Osteoblast (primary cell): ENCODE data around the gene NRP2. TPM values are rescaled to one million over a fixed set of nuclear protein-coding genes. Genes with fewer than 3 reads are reported as not detected.
A peak's percentile ranks its signal among the peaks of the same experiment; 100 is the strongest.

ENCODE experiments used
- DNase-seq: peaks from one replicate; pipeline ENCODE4 v3.0.0; 2011; ENCODE audit warnings: low spot score, mixed read lengths; ENCODE audit not compliant: insufficient read length; ENCODE audit errors: missing footprints
- H2AFZ ChIP-seq: 2 replicates; pipeline ENCODE4 v1.6.0; 2011; ENCODE audit warnings: mild to moderate bottlenecking, low read length
- H3K27ac ChIP-seq: 2 replicates; pipeline ENCODE4 v1.5.1; 2011; ENCODE audit warnings: mild to moderate bottlenecking, low read depth, low read length, moderate library complexity
- H3K27me3 ChIP-seq: 2 replicates; pipeline ENCODE4 v1.6.0; 2012; ENCODE audit warnings: mild to moderate bottlenecking, control low read depth, inconsistent platforms, low read length, moderate library complexity; ENCODE audit not compliant: insufficient read depth
- H3K36me3 ChIP-seq: 2 replicates; pipeline ENCODE4 v1.5.1; 2011; ENCODE audit warnings: mild to moderate bottlenecking, low read length, control low read depth, moderate library complexity; ENCODE audit not compliant: insufficient read depth
- H3K4me1 ChIP-seq: 2 replicates; pipeline ENCODE4 v1.5.1; 2011; ENCODE audit warnings: mild to moderate bottlenecking, low read length, control low read depth, moderate library complexity; ENCODE audit not compliant: insufficient read depth
- H3K4me2 ChIP-seq: 2 replicates; pipeline ENCODE4 v1.6.0; 2011; ENCODE audit warnings: mild to moderate bottlenecking, low read length; ENCODE audit not compliant: insufficient read depth
- H3K4me3 ChIP-seq: fragments of 200-600 bp; sonication (generic); 3 replicates; pipeline ENCODE4 v1.5.1; 2012; ENCODE audit warnings: mild to moderate bottlenecking, low read length, inconsistent platforms; ENCODE audit not compliant: insufficient read depth
- H3K79me2 ChIP-seq: 2 replicates; pipeline ENCODE4 v1.6.0; 2012; ENCODE audit warnings: mild to moderate bottlenecking, low read length, control low read depth, inconsistent platforms; ENCODE audit not compliant: insufficient read depth
- H3K9me3 ChIP-seq: 2 replicates; pipeline ENCODE4 v1.5.1; 2011; ENCODE audit warnings: low read depth, low read length, control low read depth
- H4K20me1 ChIP-seq: 2 replicates; pipeline ENCODE4 v1.6.0; 2012; ENCODE audit warnings: mild to moderate bottlenecking, low read length, control low read depth; ENCODE audit not compliant: insufficient read depth
- CTCF ChIP-seq: IDR thresholded peaks from 2 replicates; pipeline ENCODE4 v1.5.1; 2011; ENCODE audit warnings: mild to moderate bottlenecking, low read depth, low read length, moderate library complexity; ENCODE audit errors: extremely low read depth
- total RNA-seq: library from RNA; depleted of rRNA; stranded (reverse); fragments of >200 nt; gene quantifications from 2 replicates; pipeline ENCODE4 v1.2.3, GENCODE V29; 2012

Gene NRP2
- total RNA-seq, 1 donor = 183 TPM

GRCh38 chr2:205686056-205686782 lies 3.9 kb downstream of the NRP2 start:
- H3K27ac ChIP-seq = peak overlapping the region; percentile 38
- H2AFZ ChIP-seq = peak overlapping the region; percentile 42
- peak overlapping the region; percentile 84 for H3K4me3 ChIP-seq
- H3K9me3 ChIP-seq = no peaks in the 10 kb centered on the region
- H3K27me3 ChIP-seq = no peaks in the 10 kb centered on the region
- H3K79me2 ChIP-seq = peaks cover 83% of the 10 kb centered on the region
- peaks cover 44% of the 10 kb centered on the region for H3K4me1 ChIP-seq
- H4K20me1 ChIP-seq = peaks cover 24% of the 10 kb centered on the region
- no peaks in the 10 kb centered on the region for H3K36me3 ChIP-seq
- TF ChIP-seq CTCF = no peak
- DNase-seq = peak; percentile 79
- H3K4me2 ChIP-seq = peak overlapping the region; percentile 96

GRCh38 chr2:205686783-205687640 lies 4.7 kb downstream of the NRP2 start:
- Histone ChIP-seq H3K4me3 (peak overlapping the region; percentile 84), H3K36me3 (no peaks in the 10 kb centered on the region), H3K4me2 (peak overlapping the region; percentile 96), H3K4me1 (peaks cover 47% of the 10 kb centered on the region), H4K20me1 (peaks cover 24% of the 10 kb centered on the region), H3K27ac (peak overlapping the region; percentile 38), H3K79me2 (peaks cover 89% of the 10 kb centered on the region), H3K9me3 (no peaks in the 10 kb centered on the region), H3K27me3 (no peaks in the 10 kb centered on the region), H2AFZ (no peak overlapping the region)
- DNase-seq = no peak
- TF ChIP-seq CTCF = no peak

DNA sequence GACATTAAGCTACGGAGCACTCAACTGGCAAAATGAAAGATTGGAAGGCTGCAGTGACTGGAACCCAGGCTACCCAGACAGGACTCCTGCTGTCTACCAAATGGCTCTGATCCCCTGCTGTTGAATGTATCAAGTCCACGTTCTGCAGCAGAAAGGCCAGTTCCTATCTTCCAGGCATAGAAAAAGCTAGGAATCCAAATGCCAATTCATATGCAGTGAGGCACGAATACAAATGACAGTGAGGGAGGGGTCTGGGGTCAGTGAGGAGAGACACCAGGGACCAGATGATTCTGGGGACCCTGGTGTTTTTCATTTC lies 5.3 kb downstream of the NRP2 start:
- Histone ChIP-seq H2AFZ (no peak overlapping the region), H4K20me1 (peaks cover 24% of the 10 kb centered on the region), H3K9me3 (no peaks in the 10 kb centered on the region), H3K79me2 (peaks cover 92% of the 10 kb centered on the region), H3K4me3 (no peak overlapping the region), H3K4me1 (peaks cover 53% of the 10 kb centered on the region), H3K27ac (no peak overlapping the region), H3K4me2 (peak overlapping the region; percentile 5), H3K27me3 (no peaks in the 10 kb centered on the region), H3K36me3 (no peaks in the 10 kb centered on the region)
- TF ChIP-seq CTCF = no peak
- DNase-seq = no peak

DNA sequence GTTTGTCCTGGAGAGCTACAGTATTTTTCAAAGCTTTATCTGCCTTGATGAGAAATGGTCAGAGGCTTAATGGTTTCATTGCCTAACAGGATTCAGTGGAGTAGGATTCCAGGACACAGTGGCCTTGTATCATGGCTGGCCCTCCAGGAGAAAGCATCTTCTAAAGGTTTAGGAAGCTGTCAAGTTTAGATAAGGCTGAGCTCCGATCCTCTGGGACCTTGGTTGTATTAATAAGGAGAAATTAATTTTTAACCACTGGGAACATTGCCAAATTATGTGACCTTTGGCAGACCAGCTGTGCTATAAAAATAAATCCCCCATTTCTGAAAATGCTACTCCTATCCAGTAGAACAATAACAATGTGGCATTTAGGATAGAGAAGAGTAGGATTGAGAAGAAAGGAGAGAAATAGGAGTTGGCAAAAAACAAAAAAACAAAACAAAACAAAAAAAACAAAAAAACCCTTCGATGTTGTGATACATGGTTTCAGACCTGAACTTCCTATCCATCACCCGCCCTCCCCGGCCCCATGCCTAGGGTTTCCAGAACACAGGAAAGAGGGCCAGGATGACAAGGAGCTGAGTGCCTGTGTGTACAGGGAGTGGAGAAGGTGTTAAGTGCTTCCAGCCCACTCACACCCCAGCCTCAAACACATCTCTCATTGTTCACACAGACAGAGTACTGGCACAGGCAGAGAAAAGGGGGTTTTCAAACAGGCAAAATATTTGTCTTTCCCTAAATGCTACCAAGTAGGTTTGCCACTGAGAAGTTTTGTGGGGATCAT lies 6.3 kb downstream of the NRP2 start:
- Histone ChIP-seq H4K20me1 (peaks cover 21% of the 10 kb centered on the region), H3K4me3 (no peak overlapping the region), H3K9me3 (no peaks in the 10 kb centered on the region), H3K27me3 (no peaks in the 10 kb centered on the region), H3K79me2 (peaks cover 92% of the 10 kb centered on the region), H3K36me3 (no peaks in the 10 kb centered on the region), H3K4me2 (peak overlapping the region; percentile 34), H2AFZ (no peak overlapping the region), H3K4me1 (peaks cover 57% of the 10 kb centered on the region), H3K27ac (peak overlapping the region; percentile 34)
- TF ChIP-seq CTCF = no peak
- no peak for DNase-seq
